Stimulated activated CD8-positive, alpha-beta memory T cell treated with anti-CD3 and anti-CD28 coated beads, Interleukin-4, amount 100 ng/mL, for 4 hours (primary cell): ENCODE results near the gene ANKIB1.
A peak's percentile ranks its signal among the peaks of the same experiment; 100 is the strongest.
"Not testable (repeated sequence)": the region's sequence is repeated elsewhere in the genome, so short reads cannot be mapped to it uniquely, and the experiment has no call there.

Experiments used
- DNase-seq, 2 donors: peaks; one replicate each; pipeline ENCODE4 v3.0.0-alpha.2; 2020; ENCODE audit warnings: low read depth in 2 of 2, low spot score in 1 of 2

The ANKIB1 gene

GRCh38 chr7:92442720-92443119 lies 196.9 kb downstream of the ANKIB1 start:
- DNase-seq: not testable (repeated sequence)

DNA sequence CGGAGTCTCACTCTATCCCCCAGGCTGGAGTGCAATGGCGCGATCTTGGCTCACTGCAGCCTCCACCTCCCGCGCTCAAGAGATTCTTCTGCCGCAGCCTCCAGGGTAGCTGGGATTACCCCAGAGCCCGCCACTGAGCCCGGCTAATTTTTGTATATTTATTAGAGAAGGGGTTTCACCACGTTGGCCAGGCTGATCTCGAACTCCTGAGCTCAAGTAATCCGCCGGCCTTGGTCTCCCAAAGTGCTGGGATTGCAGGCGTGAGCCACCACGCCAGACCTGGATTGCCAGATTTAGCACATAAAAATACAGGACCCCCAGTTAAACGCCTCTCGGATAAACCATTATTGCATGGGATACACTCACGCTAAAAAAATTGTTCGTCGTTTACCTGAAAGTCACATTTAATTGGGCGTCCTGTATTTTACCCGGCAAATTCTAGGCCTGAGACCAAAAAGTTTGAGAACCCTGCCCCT lies 201.1 kb downstream of the ANKIB1 start:
- no peak for DNase-seq

DNA sequence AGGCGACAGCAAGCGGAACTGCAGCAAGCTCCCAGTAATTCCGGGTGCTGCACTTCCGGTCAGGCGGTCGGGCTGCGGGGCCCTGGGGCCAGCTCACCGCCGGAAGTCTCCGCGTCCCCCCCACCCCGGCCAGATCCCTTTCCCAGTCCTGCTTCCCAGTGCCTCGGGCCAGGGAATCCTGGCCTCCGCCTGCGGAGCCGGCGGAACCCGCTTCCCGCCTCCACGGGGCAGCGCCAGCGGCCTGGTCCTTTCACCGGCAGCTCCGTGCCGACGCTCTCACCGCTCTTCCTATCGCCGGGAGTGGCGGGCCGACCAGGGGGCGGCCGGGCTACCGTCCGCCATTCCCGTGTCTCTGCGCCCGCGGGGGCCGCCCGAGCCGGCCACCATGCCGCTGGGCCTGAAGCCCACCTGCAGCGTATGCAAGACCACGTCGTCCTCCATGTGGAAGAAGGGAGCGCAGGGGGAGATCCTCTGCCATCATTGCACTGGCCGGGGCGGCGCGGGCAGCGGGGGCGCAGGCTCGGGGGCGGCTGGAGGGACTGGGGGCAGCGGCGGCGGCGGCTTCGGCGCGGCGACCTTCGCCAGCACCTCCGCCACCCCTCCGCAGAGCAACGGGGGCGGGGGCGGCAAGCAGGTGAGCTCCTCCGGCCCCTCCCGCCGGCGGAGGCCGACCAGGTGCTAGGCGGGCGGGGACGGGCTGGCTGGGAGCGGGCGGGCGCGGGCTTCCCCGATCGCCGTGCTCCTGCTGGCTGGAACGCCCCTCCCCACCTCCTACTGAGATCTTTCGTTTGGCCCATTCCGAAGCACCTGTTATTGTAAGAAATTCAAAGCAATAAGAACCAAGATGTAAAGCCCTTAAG lies 201.8 kb downstream of the ANKIB1 start, which contains the start of gene GATAD1:
TSS of gene GATAD1 (plus strand) at position 138 of the 860 bp plus-strand sequence. CDS start at position 386, 248 bp downstream.
- DNase-seq: peak; percentile 49 to 63

GRCh38 chr7:92448205-92448747 lies 202.5 kb downstream of the ANKIB1 start:
- peak; percentile 7 to 29 for DNase-seq
